ENCODE measurements around the gene ZNF277. TPM values are rescaled to one million over a fixed set of nuclear protein-coding genes. Genes with fewer than 3 reads are reported as not detected.
"Not testable (repeated sequence)": the region's sequence is repeated elsewhere in the genome, so short reads cannot be mapped to it uniquely, and the experiment has no call there.

Gene ZNF277
- total RNA-seq, 4 donors from 2014 or later = 14.4 to 44.9 (median 21.4) TPM

GRCh38 chr7:112390167-112390566, 183.7 kb downstream of the ZNF277 start:
- H3K27me3 ChIP-seq = no peaks in the 10 kb centered on the region
- H3K4me1 ChIP-seq = no peaks in the 10 kb centered on the region
- H3K9me3 ChIP-seq = no peaks in the 10 kb centered on the region
- no peak overlapping the region for H3K27ac ChIP-seq
- intact Hi-C loops (cut with DNase I; ENCODE audit: low total_unique reads) = no loop called here
- no peaks in the 10 kb centered on the region for H3K36me3 ChIP-seq
- no peak overlapping the region for H3K4me3 ChIP-seq
- no peak for DNase-seq
- no peak for TF ChIP-seq CTCF (IDR thresholded peaks at IDR 0.05)
- TF ChIP-seq POLR2A (IDR thresholded peaks at IDR 0.05) = no peak

DNA sequence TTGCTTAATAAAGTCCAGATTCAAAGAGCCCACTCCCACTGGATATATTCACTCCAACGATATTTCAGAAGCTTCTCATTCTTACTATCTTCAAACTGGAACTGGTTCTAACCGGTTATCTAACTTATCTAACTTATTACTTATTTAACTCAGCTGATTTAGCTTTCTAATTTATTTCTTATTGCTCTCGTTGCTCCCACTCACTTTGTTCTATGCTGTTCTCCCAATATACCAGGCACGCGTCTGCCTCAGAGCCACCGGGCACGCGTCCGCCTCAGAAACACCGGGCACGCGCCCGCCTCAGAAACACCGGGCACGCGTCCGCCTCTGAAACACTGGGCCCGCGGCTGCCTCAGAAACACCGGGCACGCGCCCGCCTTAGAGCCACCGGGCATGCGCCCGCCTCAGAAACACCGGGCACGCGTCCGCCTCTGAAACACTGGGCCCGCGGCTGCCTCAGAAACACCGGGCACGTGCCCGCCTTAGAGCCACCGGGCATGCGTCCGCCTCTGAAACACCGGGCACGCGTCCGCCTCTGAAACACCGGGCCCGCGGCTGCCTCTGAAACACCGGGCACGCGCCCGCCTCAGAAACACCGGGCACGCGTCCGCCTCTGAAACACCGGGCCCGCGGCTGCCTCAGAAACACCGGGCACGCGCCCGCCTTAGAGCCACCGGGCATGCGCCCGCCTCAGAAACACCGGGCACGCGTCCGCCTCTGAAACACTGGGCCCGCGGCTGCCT, 184.8 kb downstream of the ZNF277 start:
- Histone ChIP-seq H3K27ac (peak overlapping the region; percentile 72 to 73), H3K4me3 (peak overlapping the region; percentile 42 to 45)
- DNase-seq = peak; percentile 45 to 58
- H3K4me1 ChIP-seq; H3K9me3 ChIP-seq; H3K36me3 ChIP-seq; intact Hi-C loops (cut with DNase I; ENCODE audit: low total_unique reads); H3K27me3 ChIP-seq: not testable (repeated sequence)

DNA sequence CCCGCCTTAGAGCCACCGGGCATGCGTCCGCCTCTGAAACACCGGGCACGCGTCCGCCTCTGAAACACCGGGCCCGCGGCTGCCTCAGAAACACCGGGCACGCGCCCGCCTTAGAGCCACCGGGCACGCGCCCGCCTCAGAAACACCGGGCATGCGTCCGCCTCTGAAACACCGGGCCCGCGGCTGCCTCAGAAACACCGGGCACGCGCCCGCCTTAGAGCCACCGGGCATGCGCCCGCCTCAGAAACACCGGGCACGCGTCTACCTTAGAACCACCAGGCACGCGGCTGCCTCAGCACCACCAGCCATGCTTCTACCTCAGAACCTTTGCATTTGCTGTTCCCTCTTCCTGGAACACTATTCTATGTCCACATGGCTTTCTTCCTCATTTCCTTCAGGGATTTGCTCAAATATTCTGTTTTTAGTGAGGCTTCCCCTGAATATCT, 185.4 kb downstream of the ZNF277 start:
- H3K27ac ChIP-seq = peak overlapping the region; percentile 72 to 73
- H3K27me3 ChIP-seq; H3K9me3 ChIP-seq; intact Hi-C loops (cut with DNase I; ENCODE audit: low total_unique reads); H3K4me1 ChIP-seq; H3K36me3 ChIP-seq: not testable (repeated sequence)
- DNase-seq = peak; percentile 53 to 69
- peak overlapping the region; percentile 42 to 45 for H3K4me3 ChIP-seq

Other genes with a start within 250 kb of the ZNF277 start
- gene DOCK4, start 296 bp upstream of the ZNF277 start, total RNA-seq = 100 to 1,000 TPM in 1 of 4 donors, 10 to 100 TPM in 3; 48.8 to 217 (median 72.3) TPM
- gene IFRD1, start 243.8 kb downstream of the ZNF277 start, total RNA-seq = 10 to 100 TPM; 26.4 to 60.1 (median 36.3) TPM